DOHH2 (cell line): ENCODE data around the gene TICAM2.

ENCODE experiments used
- CTCF ChIP-seq: fragments of 200-600 bp; sonication (generic); IDR thresholded peaks from one replicate; pipeline ENCODE4 v1.5.1; 2014; ENCODE audit warnings: antibody characterized with exemption, mild to moderate bottlenecking, low read depth, low read length; ENCODE audit not compliant: poor library complexity, severe bottlenecking
- EZH2phosphoT487 ChIP-seq: fragments of 200-600 bp; sonication (generic); IDR thresholded peaks from 2 replicates; pipeline ENCODE4 v1.6.1; 2017; ENCODE audit warnings: borderline replicate concordance, mild to moderate bottlenecking, antibody characterized with exemption, low read length, moderate library complexity, mixed read lengths

GRCh38 chr5:115558388-115558956, 43.8 kb downstream of the TICAM2 start:
- no peak for TF ChIP-seq CTCF
- TF ChIP-seq EZH2phosphoT487, result no peak
